WERI-Rb-1 (cell line): ENCODE measurements around the gene SLC25A52.

Experiments
- DNase-seq: peaks from one replicate; pipeline ENCODE4 v3.0.0-alpha.2; 2020
- H3K27ac ChIP-seq: fragments of 250-450 bp; sonication (Bioruptor Pico); 2 replicates; pipeline ENCODE4 v1.5.1; 2020; ENCODE audit warnings: mild to moderate bottlenecking, moderate library complexity
- H3K27me3 ChIP-seq: fragments of 250-450 bp; sonication (Bioruptor Pico); 2 replicates; pipeline ENCODE4 v1.5.1; 2021; ENCODE audit warnings: mild to moderate bottlenecking, low read depth, moderate library complexity; ENCODE audit not compliant: insufficient read depth, severe bottlenecking
- H3K36me3 ChIP-seq: fragments of 250-450 bp; sonication (Bioruptor Pico); 2 replicates; pipeline ENCODE4 v1.5.1; 2020; ENCODE audit warnings: mild to moderate bottlenecking, moderate library complexity
- H3K4me3 ChIP-seq: 2 replicates; pipeline ENCODE4 v1.5.1; 2011; ENCODE audit warnings: low read depth, mild to moderate bottlenecking, control low read depth, low read length
- H3K9me3 ChIP-seq: fragments of 250-450 bp; sonication (Bioruptor Pico); 2 replicates; pipeline ENCODE4 v1.5.1; 2021; ENCODE audit warnings: mild to moderate bottlenecking, moderate library complexity; ENCODE audit not compliant: severe bottlenecking
- TF ChIP-seq, protein P1 (sequence below): IDR thresholded peaks from 2 replicates; pipeline ENCODE4 v1.5.1; 2011; ENCODE audit warnings: low read depth, mild to moderate bottlenecking, control low read depth, inconsistent platforms, low read length

The SLC25A52 gene

DNA sequence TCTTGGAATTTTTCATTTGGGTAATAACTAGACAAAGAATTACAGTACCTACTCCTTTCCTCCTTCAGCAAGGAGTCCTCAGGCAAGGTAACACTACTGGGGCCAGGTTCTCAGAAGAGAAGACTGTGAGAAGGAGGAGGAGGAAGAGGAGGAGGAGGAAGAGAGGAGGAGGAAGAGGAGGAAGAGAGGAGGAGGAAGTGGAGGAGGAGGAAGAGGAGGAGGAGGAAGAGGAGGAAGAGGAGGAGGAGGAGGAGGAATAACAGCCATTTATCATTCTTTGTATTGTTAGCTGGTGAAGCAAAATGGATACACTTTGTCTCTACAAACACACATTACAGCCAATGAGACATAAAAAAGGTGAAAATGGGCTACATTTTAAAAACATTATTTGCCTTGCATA is 32.9 kb upstream of the SLC25A52 start:
- Histone ChIP-seq H3K27me3 (no peaks in the 10 kb centered on the region), H3K27ac (no peak overlapping the region), H3K9me3 (no peaks in the 10 kb centered on the region), H3K36me3 (no peaks in the 10 kb centered on the region), H3K4me3 (no peak overlapping the region)
- TF ChIP-seq, protein P1, sequence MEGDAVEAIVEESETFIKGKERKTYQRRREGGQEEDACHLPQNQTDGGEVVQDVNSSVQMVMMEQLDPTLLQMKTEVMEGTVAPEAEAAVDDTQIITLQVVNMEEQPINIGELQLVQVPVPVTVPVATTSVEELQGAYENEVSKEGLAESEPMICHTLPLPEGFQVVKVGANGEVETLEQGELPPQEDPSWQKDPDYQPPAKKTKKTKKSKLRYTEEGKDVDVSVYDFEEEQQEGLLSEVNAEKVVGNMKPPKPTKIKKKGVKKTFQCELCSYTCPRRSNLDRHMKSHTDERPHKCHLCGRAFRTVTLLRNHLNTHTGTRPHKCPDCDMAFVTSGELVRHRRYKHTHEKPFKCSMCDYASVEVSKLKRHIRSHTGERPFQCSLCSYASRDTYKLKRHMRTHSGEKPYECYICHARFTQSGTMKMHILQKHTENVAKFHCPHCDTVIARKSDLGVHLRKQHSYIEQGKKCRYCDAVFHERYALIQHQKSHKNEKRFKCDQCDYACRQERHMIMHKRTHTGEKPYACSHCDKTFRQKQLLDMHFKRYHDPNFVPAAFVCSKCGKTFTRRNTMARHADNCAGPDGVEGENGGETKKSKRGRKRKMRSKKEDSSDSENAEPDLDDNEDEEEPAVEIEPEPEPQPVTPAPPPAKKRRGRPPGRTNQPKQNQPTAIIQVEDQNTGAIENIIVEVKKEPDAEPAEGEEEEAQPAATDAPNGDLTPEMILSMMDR, result no peak
- DNase-seq, result no peak

- TF ChIP-seq, protein P1, result no peak
- Histone ChIP-seq H3K27me3 (no peaks in the 10 kb centered on the region), H3K4me3 (no peak overlapping the region), H3K27ac (no peak overlapping the region), H3K9me3 (no peaks in the 10 kb centered on the region), H3K36me3 (no peaks in the 10 kb centered on the region)
- DNase-seq, result no peak
These were observed 31.9 kb upstream of the SLC25A52 start for GRCh38 chr18:31792580-31792911.

DNA sequence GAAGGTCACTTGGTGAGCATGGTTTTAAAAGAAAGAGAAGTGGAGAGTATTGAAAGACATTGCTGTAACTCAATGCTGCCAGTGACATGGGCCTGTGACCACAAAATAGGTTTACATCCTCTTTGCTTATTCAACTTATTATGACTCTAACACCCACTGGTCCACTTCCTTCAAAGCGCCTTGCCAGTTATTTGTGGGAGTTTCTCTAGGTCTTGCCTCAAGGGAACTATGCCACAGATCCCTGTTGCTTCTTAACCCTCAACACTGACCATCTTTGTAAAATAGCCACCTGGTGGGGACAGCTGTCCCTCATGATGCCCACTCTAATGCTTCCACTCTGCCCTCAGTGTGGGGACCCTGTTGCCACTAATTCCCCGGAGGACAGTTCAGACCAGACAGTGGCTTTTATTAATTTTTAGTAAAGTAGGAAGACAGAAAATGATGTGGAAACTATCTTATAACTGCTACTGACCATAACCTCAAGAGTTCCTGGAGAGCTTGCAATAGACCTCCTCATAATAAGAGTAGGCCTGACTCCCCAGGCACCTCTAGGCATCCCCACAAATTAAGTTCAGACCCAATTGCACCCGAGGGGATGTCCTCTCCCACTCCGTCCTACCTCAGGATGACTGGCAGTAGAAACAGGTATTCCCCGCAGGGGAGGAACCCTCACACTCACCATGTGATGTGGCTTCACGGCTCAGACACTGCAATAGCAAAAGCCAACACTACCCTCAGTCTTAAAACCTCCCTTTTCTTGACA is 31.3 kb upstream of the SLC25A52 start:
- Histone ChIP-seq H3K9me3 (no peaks in the 10 kb centered on the region), H3K36me3 (no peaks in the 10 kb centered on the region), H3K4me3 (no peak overlapping the region), H3K27me3 (no peaks in the 10 kb centered on the region), H3K27ac (no peak overlapping the region)
- no peak for DNase-seq
- TF ChIP-seq, protein P1, result no peak

DNA sequence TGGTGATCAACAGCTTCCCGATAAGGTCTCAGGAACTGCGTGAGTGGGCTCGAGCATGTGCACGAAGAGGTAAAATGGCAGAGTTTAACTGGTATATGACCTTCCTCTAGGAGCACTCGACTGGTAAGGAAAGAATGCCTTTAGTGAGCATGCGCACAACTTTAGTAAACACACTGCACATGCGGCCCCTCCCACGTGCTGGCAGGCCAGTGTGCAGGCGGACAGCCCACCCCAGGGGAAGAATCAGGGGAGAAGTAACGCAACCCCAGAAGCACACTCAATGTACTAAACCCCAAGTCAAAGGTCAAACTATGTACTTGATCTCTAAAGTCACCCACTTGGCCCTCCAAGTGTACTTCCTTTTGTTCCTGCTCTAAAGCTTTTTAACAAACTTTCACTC is 28.7 kb upstream of the SLC25A52 start:
- H3K4me3 ChIP-seq, result no peak overlapping the region
- no peak overlapping the region for H3K27ac ChIP-seq
- TF ChIP-seq, protein P1, result no peak
- H3K9me3 ChIP-seq, result no peaks in the 10 kb centered on the region
- no peak for DNase-seq
- no peaks in the 10 kb centered on the region for H3K27me3 ChIP-seq
- no peaks in the 10 kb centered on the region for H3K36me3 ChIP-seq

GRCh38 chr18:31783059-31783458 is 22.4 kb upstream of the SLC25A52 start:
- DNase-seq, result no peak
- H3K4me3 ChIP-seq, result no peak overlapping the region
- no peaks in the 10 kb centered on the region for H3K27me3 ChIP-seq
- no peak overlapping the region for H3K27ac ChIP-seq
- TF ChIP-seq, protein P1, result no peak
- H3K9me3 ChIP-seq, result peaks cover 7% of the 10 kb centered on the region
- no peaks in the 10 kb centered on the region for H3K36me3 ChIP-seq

GRCh38 chr18:31778391-31778950 is 17.8 kb upstream of the SLC25A52 start:
- no peak overlapping the region for H3K4me3 ChIP-seq
- H3K27ac ChIP-seq, result no peak overlapping the region
- H3K36me3 ChIP-seq, result no peaks in the 10 kb centered on the region
- DNase-seq, result no peak
- H3K9me3 ChIP-seq, result peaks cover 7% of the 10 kb centered on the region
- TF ChIP-seq, protein P1, result no peak
- H3K27me3 ChIP-seq, result no peaks in the 10 kb centered on the region
